KMS-11 (cell line): ENCODE results near the gene KCNJ4.
"Not testable (repeated sequence)": the region's sequence is repeated elsewhere in the genome, so short reads cannot be mapped to it uniquely, and the experiment has no call there.

Source experiments
- H2AFZ ChIP-seq: fragments of 200-600 bp; sonication (generic); 2 replicates; pipeline ENCODE4 v1.6.1; 2016; ENCODE audit warnings: antibody characterized with exemption, mixed run types, low read depth
- H3K27ac ChIP-seq: fragments of 200-600 bp; sonication (generic); 2 replicates; pipeline ENCODE4 v1.6.1; 2016; ENCODE audit warnings: mild to moderate bottlenecking, mixed run types
- H3K27me3 ChIP-seq: fragments of 200-600 bp; sonication (generic); 2 replicates; pipeline ENCODE4 v1.6.1; 2017; ENCODE audit warnings: mild to moderate bottlenecking, low read depth, mixed run types, moderate library complexity; ENCODE audit not compliant: insufficient read depth
- H3K36me3 ChIP-seq: fragments of 200-600 bp; sonication (generic); 2 replicates; pipeline ENCODE4 v1.6.1; 2017; ENCODE audit warnings: mild to moderate bottlenecking, mixed run types; ENCODE audit not compliant: insufficient read depth
- H3K4me1 ChIP-seq: fragments of 200-600 bp; sonication (generic); 2 replicates; pipeline ENCODE4 v1.6.1; 2016; ENCODE audit warnings: mild to moderate bottlenecking, low read depth, mixed run types; ENCODE audit not compliant: poor library complexity, severe bottlenecking
- H3K4me2 ChIP-seq: fragments of 200-600 bp; sonication (generic); 2 replicates; pipeline ENCODE4 v1.7.0; 2016; ENCODE audit warnings: mild to moderate bottlenecking, mixed run types
- H3K4me3 ChIP-seq: fragments of 200-600 bp; sonication (generic); IDR thresholded peaks from 2 replicates; pipeline ENCODE4 v1.6.1; 2017; ENCODE audit warnings: low read depth, low read length, mixed read lengths; ENCODE audit not compliant: insufficient read depth
- H3K79me2 ChIP-seq: fragments of 200-600 bp; sonication (generic); 2 replicates; pipeline ENCODE4 v1.6.1; 2016; ENCODE audit warnings: low read depth, mixed run types; ENCODE audit not compliant: insufficient read depth
- H3K9ac ChIP-seq: fragments of 200-600 bp; sonication (generic); 2 replicates; pipeline ENCODE4 v1.6.1; 2016; ENCODE audit warnings: mild to moderate bottlenecking, mixed run types
- H4K20me1 ChIP-seq: fragments of 200-600 bp; sonication (generic); 2 replicates; pipeline ENCODE4 v1.6.1; 2016; ENCODE audit warnings: mild to moderate bottlenecking, mixed run types; ENCODE audit not compliant: insufficient read depth
- TF ChIP-seq, protein P1 (sequence below): fragments of 200-600 bp; sonication (generic); conservative IDR thresholded peaks from 2 replicates; pipeline ENCODE4 v1.6.1; 2017; ENCODE audit warnings: low read depth, mild to moderate bottlenecking, antibody characterized with exemption, low read length, moderate library complexity, mixed read lengths

KCNJ4 gene

DNA sequence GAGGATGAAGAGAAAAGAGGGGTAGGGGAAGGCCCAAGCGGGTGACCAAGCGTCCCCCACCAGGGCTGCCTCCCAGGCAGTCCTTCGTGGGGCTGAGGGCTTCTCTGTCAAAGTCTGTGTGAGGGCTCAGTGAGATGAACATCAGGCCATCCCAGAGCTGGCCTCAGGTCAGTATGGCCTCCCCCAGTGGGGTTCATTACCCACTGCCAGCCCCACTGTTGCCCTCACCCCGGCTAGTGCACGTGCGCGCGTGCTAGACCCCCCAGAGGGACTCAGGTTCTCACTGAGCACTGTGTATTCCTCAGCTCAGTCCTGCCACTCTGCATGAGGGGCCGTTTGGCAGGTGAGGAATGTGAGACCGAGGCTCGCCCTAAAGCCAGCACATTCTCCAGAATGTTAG lies 16.2 kb upstream of the KCNJ4 start:
- no peaks in the 10 kb centered on the region for H3K79me2 ChIP-seq

DNA sequence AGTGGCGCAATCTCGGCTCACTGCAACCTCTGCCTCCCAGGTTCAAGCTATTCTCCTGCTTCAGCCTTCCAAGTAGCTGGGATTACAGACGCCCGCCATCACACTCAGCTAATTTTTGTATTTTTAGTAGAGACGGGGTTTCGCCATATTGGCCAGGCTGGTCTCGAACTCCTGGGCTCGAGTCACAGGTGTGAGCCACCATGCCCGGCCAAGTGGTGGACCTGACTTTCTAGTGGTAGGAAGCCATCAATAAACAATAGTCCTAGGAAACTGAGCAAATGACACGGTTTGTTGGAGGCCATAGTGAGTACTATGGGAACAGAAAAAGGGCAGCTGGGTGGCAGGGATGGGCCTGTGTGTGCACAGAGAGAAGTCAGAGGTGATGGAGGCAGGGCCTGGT lies 15.2 kb upstream of the KCNJ4 start:
- not testable (repeated sequence) for H3K36me3 ChIP-seq, H3K27ac ChIP-seq, H3K4me1 ChIP-seq, H3K79me2 ChIP-seq, H4K20me1 ChIP-seq, H3K4me3 ChIP-seq, H2AFZ ChIP-seq, H3K27me3 ChIP-seq, H3K4me2 ChIP-seq, H3K9ac ChIP-seq

More for the DNA sequence above, 16.2 kb upstream of the KCNJ4 start:
- Histone ChIP-seq H3K4me1 (no peaks in the 10 kb centered on the region), H3K9ac (no peak overlapping the region), H3K4me2 (no peak overlapping the region), H3K4me3 (no peak overlapping the region), H3K27ac (no peak overlapping the region), H3K27me3 (0 out of 2 replicates have a peak, but pooled peaks cover 4% of the 10 kb centered on the region), H2AFZ (no peak overlapping the region), H3K36me3 (no peaks in the 10 kb centered on the region), H4K20me1 (no peaks in the 10 kb centered on the region)
- TF ChIP-seq, protein P1, sequence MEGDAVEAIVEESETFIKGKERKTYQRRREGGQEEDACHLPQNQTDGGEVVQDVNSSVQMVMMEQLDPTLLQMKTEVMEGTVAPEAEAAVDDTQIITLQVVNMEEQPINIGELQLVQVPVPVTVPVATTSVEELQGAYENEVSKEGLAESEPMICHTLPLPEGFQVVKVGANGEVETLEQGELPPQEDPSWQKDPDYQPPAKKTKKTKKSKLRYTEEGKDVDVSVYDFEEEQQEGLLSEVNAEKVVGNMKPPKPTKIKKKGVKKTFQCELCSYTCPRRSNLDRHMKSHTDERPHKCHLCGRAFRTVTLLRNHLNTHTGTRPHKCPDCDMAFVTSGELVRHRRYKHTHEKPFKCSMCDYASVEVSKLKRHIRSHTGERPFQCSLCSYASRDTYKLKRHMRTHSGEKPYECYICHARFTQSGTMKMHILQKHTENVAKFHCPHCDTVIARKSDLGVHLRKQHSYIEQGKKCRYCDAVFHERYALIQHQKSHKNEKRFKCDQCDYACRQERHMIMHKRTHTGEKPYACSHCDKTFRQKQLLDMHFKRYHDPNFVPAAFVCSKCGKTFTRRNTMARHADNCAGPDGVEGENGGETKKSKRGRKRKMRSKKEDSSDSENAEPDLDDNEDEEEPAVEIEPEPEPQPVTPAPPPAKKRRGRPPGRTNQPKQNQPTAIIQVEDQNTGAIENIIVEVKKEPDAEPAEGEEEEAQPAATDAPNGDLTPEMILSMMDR: no peak

DNA sequence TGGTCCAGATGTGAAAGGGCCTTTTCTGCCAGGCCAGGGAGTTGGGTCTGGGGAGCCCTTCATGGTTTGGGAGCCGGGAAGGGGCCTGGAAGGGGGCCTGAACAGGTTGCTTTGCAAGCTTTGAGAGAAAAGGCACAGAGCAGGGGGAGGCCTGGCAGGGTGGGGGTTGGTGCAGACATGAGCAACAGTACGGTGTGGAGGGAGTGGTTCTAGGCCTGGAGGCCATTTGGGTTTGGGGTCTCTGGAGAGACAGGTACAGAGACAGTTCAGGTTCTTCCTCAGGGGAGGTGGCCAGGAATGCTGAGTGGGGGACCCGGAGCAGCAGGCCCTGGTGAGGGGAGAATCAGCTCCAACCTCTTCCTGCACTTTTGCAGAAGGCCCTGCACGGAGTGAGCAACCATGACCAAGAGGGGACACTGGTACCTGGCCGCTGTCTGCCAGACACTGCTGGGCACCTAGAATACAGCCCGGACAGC lies 14.3 kb upstream of the KCNJ4 start:
- Histone ChIP-seq H3K4me2 (no peak overlapping the region), H3K27me3 (0 out of 2 replicates have a peak, but pooled peaks cover 4% of the 10 kb centered on the region)

DNA sequence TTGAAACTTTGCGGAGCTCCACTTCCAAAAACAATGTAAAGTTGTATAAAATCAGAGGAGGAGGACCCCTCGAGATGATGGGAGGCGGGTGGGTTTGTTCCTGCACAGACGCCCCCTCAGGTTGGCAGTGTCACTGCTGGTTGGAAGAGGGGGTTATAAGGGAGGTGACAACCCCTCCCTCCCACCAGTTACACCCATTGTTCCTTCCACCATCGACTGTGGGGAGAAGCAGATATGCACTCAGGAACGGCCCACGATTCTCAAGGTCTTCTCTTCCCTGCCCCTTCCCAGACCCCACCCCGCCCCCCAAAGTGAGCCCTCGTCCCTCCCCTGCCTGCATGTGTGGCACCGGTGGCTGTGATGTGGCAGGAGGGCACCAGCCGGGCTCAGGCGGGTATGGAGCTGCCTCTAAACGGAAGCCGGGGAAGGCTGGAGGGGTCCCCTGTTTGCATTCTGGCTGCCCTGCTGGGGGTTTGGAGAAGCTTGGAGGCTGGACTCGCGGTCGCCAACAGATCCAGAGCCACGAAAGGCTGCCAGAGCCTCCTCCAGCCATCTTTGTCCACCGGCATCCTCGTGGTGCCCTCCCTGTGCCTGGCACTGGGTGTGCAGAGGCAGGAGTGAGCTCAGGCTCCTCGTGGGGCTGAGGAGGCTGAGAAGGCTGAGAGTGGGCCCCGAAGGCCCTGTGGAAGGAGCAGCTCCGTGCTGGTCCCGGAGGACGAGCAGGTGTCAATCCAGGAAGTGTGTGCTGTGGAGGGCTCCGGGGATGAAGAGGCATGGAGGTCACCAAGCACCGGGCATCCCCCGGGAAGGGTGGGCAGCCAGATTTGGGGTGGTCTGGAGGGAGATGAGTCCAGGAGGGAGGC lies 13.7 kb upstream of the KCNJ4 start:
- no peaks in the 10 kb centered on the region for H3K36me3 ChIP-seq
- no peaks in the 10 kb centered on the region for H4K20me1 ChIP-seq
- H3K4me2 ChIP-seq: no peak overlapping the region
- H3K4me3 ChIP-seq: no peak overlapping the region
- H3K27me3 ChIP-seq: 0 out of 2 replicates have a peak, but pooled peaks cover 4% of the 10 kb centered on the region
- no peak overlapping the region for H3K27ac ChIP-seq
- H3K79me2 ChIP-seq: no peaks in the 10 kb centered on the region
- no peaks in the 10 kb centered on the region for H3K4me1 ChIP-seq
- no peak overlapping the region for H3K9ac ChIP-seq
- TF ChIP-seq, protein P1: no peak
- no peak overlapping the region for H2AFZ ChIP-seq

More for the DNA sequence above, 14.3 kb upstream of the KCNJ4 start:
- Histone ChIP-seq H3K36me3 (no peaks in the 10 kb centered on the region), H4K20me1 (no peaks in the 10 kb centered on the region), H3K79me2 (no peaks in the 10 kb centered on the region), H3K9ac (no peak overlapping the region), H2AFZ (no peak overlapping the region), H3K4me1 (no peaks in the 10 kb centered on the region), H3K4me3 (no peak overlapping the region), H3K27ac (no peak overlapping the region)
- TF ChIP-seq, protein P1: no peak
